Epithelial cell of prostate (primary cell): ENCODE measurements around the gene PPP1R12B.
A peak's percentile ranks its signal among the peaks of the same experiment; 100 is the strongest.
"Not testable (repeated sequence)": the region's sequence is repeated elsewhere in the genome, so short reads cannot be mapped to it uniquely, and the experiment has no call there.

ENCODE experiments used
- DNase-seq: peaks from one replicate; pipeline ENCODE4 v3.0.0-alpha.2; 2011; ENCODE audit warnings: low read depth, low spot score
- H3K27ac ChIP-seq: fragments of 450-650 bp; 2 replicates; pipeline ENCODE4 v1.5.1; 2017; ENCODE audit warnings: mild to moderate bottlenecking

The PPP1R12B gene

GRCh38 chr1:202343652-202344349 is 4.7 kb upstream of the PPP1R12B start:
- DNase-seq = no peak
- H3K27ac ChIP-seq = no peak overlapping the region

DNA sequence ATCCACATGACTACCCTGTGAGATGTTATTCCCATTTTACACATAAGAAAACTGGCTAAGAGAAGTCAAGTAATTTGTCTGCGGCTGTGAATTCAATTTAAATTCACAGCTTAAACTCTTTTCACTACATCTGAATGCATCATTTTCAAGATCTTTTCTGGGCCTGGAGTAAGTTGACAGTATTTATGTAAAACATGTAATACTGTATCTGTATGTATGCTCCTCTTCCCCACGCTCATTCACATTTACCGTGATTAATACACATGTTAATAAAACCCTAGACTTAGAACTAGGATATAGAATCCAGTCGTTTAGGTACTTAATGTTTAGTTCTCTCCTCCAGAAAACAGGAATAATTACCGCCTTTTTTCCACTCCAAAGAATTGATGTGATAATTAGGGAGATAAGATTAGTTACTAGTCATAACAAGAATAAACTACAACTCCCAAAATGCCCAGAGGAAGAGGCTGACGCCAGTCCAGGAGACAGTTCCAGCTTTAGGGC is 442 bp upstream of the PPP1R12B start:
- no peak for DNase-seq
- no peak overlapping the region for H3K27ac ChIP-seq

DNA sequence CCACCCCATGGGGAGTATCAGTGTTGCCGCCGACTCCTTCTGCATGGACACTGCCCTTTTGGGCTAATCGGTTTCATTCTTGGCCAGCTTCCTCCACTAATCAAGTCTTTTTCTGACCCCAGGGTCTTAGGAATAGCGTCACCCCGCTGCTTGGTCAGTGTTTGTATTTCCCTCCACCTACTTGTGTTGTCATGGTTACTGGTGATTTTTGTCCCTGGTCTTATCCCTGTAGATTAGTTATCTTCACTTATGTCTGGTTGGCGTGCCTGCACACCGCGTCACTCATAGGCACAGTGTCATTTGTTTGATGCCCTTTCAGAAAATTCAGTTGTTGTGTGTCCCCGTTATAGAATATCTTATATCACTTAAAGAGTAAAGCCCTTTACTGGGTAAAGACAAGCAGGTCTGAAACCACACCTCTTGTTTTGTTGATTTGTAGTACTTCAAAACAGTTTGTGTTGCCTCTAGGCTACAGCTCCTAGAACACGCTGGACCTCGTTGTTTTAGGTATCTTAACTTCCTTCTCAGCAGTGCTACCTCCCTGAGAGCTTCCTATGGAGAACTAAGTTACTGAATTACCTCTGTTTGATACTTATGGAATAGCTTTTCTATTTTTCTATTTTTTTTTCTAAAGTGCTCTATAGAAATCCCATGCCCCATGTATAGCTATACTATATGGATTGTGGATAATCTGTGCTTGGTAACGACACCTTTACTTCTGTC is 868 bp downstream of the PPP1R12B start:
- no peak overlapping the region for H3K27ac ChIP-seq
- DNase-seq = no peak

DNA sequence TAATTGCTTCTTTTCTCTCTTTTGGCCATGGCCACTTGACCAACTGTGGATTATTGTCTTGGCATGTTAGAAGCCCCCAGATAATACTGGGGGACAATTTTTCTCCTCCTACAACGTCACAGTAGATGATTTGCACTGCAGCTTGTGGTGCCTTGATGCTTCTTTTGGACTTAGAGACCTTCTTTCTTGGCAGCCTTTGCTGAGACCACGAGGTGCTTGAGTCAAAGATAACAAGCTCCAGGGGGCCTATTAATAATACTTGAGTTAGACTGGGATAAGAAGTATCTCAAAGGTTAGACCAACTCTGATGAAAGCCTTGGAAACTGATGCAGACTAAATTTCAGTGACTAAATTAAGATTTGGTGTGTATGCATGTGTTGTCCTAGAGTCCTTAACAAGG is 3.2 kb downstream of the PPP1R12B start:
- no peak for DNase-seq
- no peak overlapping the region for H3K27ac ChIP-seq

DNA sequence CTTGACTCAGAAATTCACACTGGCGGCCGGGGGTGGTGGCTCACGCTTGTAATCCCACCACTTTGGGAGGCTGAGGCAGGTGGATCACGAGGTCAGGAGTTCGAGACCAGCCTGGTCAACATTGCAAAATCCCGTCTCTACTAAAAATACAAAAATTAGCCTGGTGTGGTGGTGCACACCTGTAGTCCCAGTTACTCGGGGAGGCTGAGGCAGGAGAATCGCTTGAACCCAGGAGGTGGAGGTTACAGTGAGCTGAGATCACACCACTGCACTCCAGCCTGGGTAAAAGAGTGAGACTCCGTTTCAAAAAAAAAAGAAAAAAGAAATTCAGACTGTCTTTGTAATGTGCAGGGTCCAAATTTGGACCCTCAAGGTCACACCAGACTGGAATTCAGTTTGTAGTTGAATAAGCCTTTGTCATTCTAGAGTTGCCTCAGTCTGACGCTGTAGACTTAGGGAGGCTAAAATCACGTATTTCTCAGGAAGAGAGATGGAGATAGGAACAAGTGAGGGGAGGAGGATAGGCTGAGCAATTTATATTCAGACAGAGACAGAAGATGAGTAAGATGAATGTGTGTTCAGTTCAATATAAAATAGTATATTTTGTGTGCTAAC is 4.2 kb downstream of the PPP1R12B start:
- not testable (repeated sequence) for DNase-seq, H3K27ac ChIP-seq

- peak; percentile 16 for DNase-seq
- peak overlapping the region; percentile 14 for H3K27ac ChIP-seq
These were observed 7.5 kb downstream of the PPP1R12B start for GRCh38 chr1:202355944-202356553.

GRCh38 chr1:202357506-202357905 is 9.0 kb downstream of the PPP1R12B start:
- H3K27ac ChIP-seq = no peak overlapping the region
- DNase-seq = no peak

GRCh38 chr1:202361224-202361623 is 12.7 kb downstream of the PPP1R12B start:
- no peak for DNase-seq
- no peak overlapping the region for H3K27ac ChIP-seq

GRCh38 chr1:202361701-202362100 is 13.2 kb downstream of the PPP1R12B start:
- DNase-seq = no peak

GRCh38 chr1:202362212-202362611 is 13.7 kb downstream of the PPP1R12B start:
- no peak for DNase-seq
- H3K27ac ChIP-seq = no peak overlapping the region

More at GRCh38 chr1:202361701-202362100, 13.2 kb downstream of the PPP1R12B start:
- no peak overlapping the region for H3K27ac ChIP-seq

DNA sequence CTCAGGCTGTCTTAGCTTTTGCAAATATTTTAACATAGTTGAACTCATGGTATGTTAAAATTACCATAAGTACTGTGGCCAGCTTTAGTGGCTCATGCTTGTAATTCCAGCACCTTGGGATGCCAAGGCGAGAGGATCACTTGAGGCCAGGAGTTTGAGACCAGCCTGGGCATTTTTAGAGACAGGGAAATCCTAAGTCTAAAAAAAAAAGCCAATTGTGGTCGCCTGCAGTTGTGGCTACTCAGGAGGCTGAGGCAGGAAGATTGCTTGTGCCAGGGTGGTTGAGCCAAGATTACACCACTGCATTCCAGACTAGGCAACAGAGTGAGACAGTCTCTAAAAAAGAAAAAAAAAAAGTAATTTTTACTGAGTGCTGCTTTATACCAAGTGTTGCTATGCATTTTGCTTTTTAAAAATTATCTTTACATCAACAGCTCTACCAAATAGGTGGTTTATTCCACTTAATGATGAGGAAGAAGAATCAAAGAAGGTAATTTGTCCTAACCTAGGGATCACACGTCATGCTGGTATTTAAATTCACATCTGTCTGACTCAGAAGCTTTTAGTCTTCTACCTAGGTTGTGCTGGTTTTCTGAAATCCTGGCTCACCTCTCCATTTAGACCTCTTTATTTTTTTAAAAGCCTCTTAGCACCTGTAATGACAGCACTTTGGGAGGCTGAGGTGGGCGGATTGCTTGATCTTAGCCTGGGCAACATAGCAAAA is 16.8 kb downstream of the PPP1R12B start:
- peak overlapping the region; percentile 32 for H3K27ac ChIP-seq
- no peak for DNase-seq

DNA sequence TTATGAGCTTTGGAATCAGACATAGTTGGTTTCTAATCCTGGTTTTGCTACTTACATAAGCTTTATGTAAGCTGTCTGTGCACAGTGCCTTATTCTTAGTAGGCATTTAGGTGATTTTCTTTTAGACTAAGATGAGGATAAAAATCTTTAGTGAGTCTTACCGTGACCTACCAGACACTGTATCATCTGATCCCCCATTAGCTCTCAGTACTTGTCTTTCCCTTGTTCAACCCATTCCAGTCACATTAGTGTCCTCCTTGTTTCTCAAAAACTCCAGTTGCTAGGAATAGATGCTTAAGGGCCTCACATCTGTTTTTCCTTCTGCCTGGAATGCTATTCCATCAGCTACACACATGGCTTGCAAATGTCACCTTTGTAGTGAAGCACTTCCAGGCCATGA is 18.8 kb downstream of the PPP1R12B start:
- no peak for DNase-seq
- H3K27ac ChIP-seq = no peak overlapping the region

DNA sequence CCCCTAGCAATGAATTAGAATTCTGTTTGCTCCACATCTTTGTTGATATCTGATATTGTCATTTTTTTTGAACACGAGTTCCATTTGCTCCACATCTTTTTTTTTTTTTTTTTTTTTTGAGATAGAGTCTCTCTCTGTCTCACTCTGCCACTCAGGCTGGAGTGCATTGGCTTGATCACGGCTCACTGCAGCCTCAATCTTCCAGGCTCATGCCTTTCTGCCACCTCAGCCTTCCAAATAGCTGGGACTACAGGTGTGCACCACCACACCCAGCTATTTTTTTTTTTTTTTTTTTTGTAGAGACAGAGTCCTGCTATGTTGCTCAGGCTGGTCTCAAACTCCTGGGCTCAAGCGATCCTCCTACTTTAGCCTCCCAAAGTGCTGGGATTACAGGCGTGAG is 22.4 kb downstream of the PPP1R12B start:
- DNase-seq, H3K27ac ChIP-seq: not testable (repeated sequence)

DNA sequence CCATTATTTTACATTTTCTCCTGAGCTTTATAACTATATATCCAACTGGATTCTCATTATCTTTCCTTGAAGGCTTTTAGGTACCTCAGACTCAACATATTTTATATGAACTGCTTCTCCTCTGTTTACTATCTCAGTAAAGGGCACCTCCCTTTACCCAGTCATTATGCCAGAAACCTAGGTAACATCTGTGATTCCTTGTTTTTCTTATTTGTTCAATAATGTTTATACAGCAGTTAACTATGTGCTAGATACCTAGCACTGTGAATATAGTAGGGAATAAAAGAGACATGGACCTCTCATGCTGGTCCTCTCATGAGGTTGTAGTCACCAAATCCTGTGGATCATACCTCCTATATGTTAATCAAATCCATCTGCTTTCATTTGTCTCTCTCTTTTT is 25.6 kb downstream of the PPP1R12B start:
- no peak for DNase-seq
- H3K27ac ChIP-seq = no peak overlapping the region

DNA sequence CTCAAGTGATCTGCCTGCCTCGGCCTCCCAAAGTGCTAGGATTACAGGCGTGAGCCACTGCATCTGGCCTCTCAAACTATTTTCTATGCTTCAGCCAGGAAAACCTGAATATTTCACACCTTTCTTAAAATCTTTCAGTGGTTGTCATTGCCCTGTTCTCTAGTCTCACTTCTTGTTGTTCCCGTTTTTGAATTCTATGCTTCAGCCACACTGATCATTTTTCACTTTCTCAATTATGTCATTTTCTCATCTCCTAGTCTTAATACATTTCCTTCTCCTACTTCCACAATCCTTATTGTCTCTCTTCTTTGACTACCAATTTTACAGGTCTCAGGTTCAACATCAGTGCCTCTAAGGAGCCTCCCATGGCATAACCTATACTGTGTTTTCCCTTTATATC is 26.7 kb downstream of the PPP1R12B start:
- not testable (repeated sequence) for H3K27ac ChIP-seq, DNase-seq

DNA sequence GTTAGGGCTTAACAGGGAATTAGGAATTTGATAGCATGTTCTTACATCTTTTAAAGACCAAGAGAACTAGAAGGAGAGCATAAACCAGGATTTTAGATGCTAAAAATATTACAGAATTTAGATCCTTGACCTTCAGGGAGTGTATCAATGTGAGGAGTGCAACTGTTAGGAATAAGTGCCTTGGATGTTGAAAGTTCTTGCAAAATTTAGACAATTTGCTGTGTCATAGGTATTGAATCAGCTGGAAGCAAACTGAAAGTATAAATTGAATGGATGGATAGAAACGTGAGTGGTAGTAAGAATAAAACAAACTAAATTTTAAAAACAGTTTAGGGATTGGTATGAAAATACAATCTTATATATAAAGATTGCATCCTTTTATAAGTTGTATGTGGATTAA is 27.7 kb downstream of the PPP1R12B start:
- H3K27ac ChIP-seq = no peak overlapping the region
- DNase-seq = no peak

GRCh38 chr1:202379884-202380529 is 31.5 kb downstream of the PPP1R12B start:
- peak; percentile 50 for DNase-seq
- peak overlapping the region; percentile 60 for H3K27ac ChIP-seq

- H3K27ac ChIP-seq = peak overlapping the region; percentile 60
- DNase-seq = not testable (repeated sequence)
These were observed 32.0 kb downstream of the PPP1R12B start for GRCh38 chr1:202380535-202380934.

GRCh38 chr1:202381867-202382266 is 33.4 kb downstream of the PPP1R12B start:
- H3K27ac ChIP-seq, DNase-seq: not testable (repeated sequence)

DNA sequence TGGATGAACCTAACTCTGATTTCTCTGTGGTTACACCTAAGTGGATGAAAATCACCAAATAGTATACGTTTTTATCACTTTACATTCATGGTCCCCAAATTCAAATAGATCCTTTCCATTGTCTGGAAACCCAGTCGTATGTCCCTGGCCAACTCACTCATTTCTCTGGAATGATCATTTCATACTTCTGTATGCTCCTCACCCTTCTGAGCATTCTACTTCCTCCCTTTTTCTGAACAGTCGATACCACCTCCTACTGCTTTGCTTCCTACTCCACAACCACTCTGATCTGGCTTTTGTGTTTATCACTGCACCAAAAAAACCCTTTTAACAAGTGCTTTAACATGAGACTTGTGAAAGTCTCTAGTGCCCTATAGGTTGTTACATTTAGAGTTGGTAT is 47.3 kb downstream of the PPP1R12B start:
- H3K27ac ChIP-seq, DNase-seq: not testable (repeated sequence)
